Measurements from ENCODE around the gene TUT7.

TUT7 gene

DNA sequence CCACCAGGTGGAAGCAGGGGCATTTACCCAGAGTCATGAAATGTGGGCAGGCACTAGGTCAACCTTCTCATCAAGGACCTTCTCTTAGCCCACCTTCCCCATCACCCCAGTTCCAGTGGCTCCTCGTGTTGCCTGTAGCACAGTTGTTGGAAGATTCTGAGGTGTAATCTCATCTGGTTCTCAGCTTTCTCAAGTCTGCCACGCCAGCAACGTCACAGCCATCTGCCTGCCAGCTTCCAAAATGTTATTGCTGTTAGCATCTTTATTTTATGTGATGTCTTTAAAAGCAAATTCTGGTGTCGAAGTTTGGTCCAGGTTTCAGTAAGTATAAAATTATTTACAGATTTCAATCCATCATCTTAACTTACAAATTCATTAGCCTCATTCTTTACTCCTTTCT is 105.5 kb downstream of the TUT7 start:
- no peak for DNase-seq

DNA sequence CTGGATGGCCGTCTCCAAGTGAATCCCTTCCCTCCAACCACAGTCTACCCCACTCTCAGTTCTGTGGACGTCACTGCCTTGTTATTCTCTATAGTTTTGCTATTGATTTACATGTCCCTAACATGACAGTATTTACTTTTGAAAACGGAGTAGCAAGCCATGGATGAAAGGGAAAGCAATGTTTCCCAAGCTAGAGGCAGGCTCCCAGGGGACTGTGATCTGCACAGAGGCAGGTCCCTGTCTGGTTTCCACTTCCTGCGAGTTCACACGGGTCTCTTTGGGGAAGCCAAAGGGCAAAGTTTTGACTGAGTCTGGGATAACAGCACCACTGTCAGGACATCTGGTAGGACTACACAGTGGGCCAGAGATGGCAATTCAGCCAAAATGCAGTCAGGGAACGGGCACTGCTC is 107.5 kb downstream of the TUT7 start:
- DNase-seq = no peak

DNA sequence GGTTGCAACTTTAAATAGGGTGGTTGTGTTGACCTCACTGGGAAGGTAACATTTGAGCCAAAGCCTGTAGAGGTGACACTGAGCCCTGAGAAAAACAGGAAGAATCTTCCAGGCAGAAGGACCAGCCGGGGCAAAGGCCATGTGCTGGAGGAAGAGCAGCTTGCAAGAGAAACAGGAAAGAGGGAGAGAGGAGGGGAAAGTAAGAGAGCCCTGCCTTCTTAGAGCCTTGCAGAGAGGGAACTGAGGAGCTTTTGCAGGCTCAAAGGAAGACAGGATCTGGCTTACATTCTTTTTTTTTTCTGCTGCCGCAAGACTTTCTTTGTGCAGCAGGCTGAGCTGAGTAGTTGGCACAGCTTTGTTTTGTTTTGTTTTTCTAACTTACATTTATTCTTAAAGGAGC is 112.1 kb downstream of the TUT7 start:
- DNase-seq = no peak

DNA sequence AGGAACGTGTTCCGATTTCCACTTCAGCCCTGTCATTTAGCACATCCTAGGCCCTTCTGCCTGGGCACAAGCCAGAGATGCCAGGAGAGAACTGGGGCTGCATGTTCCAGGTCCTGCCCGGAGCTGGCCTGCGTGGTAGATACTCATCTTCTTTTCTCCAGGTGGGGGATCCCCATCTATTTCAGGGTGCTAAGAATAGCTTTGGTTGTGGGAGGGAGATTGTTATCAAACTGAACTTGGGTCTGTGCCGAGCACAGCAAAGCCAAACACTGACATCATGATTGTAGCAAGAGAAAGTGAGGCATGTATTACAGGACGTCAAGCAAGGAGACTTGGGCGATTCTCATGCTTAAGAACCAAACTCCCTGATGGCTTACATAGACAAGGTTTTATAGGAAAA is 113.0 kb downstream of the TUT7 start:
- no peak for DNase-seq

DNA sequence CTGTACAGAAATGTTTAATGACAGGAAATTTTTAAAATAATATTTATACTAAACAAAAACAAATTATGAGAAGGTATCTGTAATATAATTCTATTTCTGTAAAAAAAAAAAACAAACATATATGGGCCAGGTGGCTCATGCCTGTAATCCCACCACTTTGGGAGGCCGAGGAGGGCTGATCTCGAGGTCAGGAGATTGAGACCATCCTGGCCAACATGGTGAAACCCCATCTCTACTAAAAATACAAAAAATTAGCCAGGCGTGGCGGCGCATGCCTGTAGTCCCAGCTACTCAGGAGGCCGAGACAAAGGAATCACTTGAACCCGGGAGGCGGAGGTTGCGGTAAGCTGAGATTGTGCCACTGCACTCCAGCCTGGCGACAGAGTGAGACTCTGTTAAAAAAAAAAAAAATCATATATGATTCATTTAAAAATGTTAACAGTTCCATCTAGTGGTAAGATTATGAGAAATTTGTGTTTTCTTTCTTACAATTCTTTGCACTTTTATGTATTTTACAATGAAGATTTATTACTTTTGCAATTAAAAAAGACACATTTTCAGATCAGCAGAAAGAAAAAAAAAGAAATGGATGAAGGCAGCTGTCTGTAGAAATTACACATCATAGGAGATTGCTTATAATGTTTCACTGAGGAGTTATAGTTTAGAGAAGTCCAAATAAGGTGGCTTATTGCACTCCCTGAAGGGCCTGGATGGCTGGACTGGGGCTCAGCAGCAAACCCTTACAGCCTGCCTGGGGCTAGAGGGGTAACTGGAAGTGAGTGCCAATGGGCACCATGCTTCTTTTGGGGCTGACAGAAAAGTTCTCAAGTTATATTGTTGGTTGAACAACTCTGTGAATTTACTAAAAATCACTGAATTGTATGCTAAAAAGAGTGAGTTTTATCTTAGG is 115.1 kb downstream of the TUT7 start:
- DNase-seq = no peak

All from GOT3 (cell line).